ENCODE data around the gene EGR4. TPM values are rescaled to one million over a fixed set of nuclear protein-coding genes. Genes with fewer than 3 reads are reported as not detected.

EGR4 gene
- total and polyA plus RNA-seq, 2 of the 4 experiments (the other 2 are of a cell fraction), result not detected

GRCh38 chr2:73259704-73260337 lies 33.5 kb downstream of the EGR4 start:
- H3K18ac ChIP-seq (ENCODE audit: low read depth, low read length), result no peak overlapping the region
- no TSS peak for BruUV-seq (replicated peaks)
- no peak overlapping the region for H3K56ac ChIP-seq (ENCODE audit: extremely low read depth, insufficient read depth, low read length)
- intact Hi-C loops (cut with micrococcal nuclease), result loop anchor here (5.0 kb wide), 1 partner anchor 98 kb away; no protein-coding TSS in a partner anchor
- H3K4me1 ChIP-seq (ENCODE audit: control insufficient read depth, insufficient read depth, low read length), result no peaks in the 10 kb centered on the region
- WGBS, 2 experiments (ENCODE audit: extremely low coverage in 2 of 2, insufficient read length in 1 of 2), result 90% methylated on average over 2 of the region's 4 CpGs; no CpG with 5 or more reads in 1 of the 2 experiments
- H2AFZ ChIP-seq (replicated peaks; ENCODE audit: low read length, poor library complexity), result peak overlapping the region; percentile 62
- no peak overlapping the region for H2BK5ac ChIP-seq (ENCODE audit: low read depth, low read length, poor library complexity, severe bottlenecking)
- TF ChIP-seq USF2 (IDR thresholded peaks at IDR 0.05; ENCODE audit: low read depth, low read length), result no peak
- no peak for TF ChIP-seq MAFK (IDR thresholded peaks at IDR 0.05; ENCODE audit: low read depth, low read length)
- no peak for TF ChIP-seq BHLHE40 (IDR thresholded peaks at IDR 0.05; ENCODE audit: low read depth, low read length)
- no peak for TF ChIP-seq RAD21 (IDR thresholded peaks at IDR 0.05; ENCODE audit: low read length)
- TF ChIP-seq SMC3 (IDR thresholded peaks at IDR 0.05; ENCODE audit: low read depth, low read length), result no peak
- no peak for TF ChIP-seq RFX5 (IDR thresholded peaks at IDR 0.05; ENCODE audit: low read depth, low read length)
- no peak for TF ChIP-seq NFE2L2 (IDR thresholded peaks at IDR 0.05; ENCODE audit: low read depth, low read length)
- no peak for TF ChIP-seq CTCF (conservative IDR thresholded peaks at IDR 0.05; ENCODE audit: low read depth, low read length)
- no peak for TF ChIP-seq ELK1 (IDR thresholded peaks at IDR 0.05; ENCODE audit: borderline replicate concordance, low read depth, low read length)
- TF ChIP-seq MXI1 (IDR thresholded peaks at IDR 0.05; ENCODE audit: borderline replicate concordance, low read depth, low read length), result no peak
- TF ChIP-seq FOS (IDR thresholded peaks at IDR 0.05; ENCODE audit: low read depth, low read length), result no peak
- no peak overlapping the region for H2AK5ac ChIP-seq (ENCODE audit: low read depth, low read length)
- peaks cover 8% of the 10 kb centered on the region for H4K20me1 ChIP-seq (ENCODE audit: insufficient read depth, low read length)
- no peak overlapping the region for H3K4ac ChIP-seq (ENCODE audit: low read depth, low read length)
- H3K4me2 ChIP-seq (ENCODE audit: low read depth, low read length), result no peak overlapping the region
- no peak overlapping the region for H4K91ac ChIP-seq (ENCODE audit: insufficient read depth, low read depth, low read length)
- no peak overlapping the region for H3K14ac ChIP-seq (replicated peaks; ENCODE audit: low read depth, low read length)
- no peak overlapping the region for H2BK120ac ChIP-seq (ENCODE audit: low read depth, low read length)
- H3K36me3 ChIP-seq (ENCODE audit: control insufficient read depth, insufficient read depth, low read length), result peaks cover 8% of the 10 kb centered on the region
- no peak overlapping the region for H2BK15ac ChIP-seq (ENCODE audit: low read depth, low read length)
- H3K27ac ChIP-seq (ENCODE audit: insufficient read depth, low read length), result no peak overlapping the region
- no peaks in the 10 kb centered on the region for H3K79me1 ChIP-seq (ENCODE audit: low read depth in 1 of 2, low read length in 2 of 2)
- H3K9ac ChIP-seq (ENCODE audit: low read depth, low read length), result no peak overlapping the region
- no peaks in the 10 kb centered on the region for H3K9me3 ChIP-seq (ENCODE audit: control insufficient read depth, insufficient read depth, low read length)
- ChIA-PET CTCF (interaction anchor here (0.7 kb wide), 1 partner anchor 10 kb away, joined by 4 read pairs; no protein-coding TSS in a partner anchor), POLR2A (ENCODE audit: unreplicated experiment) (no interaction called here)
- no peak overlapping the region for H3K23ac ChIP-seq (ENCODE audit: low read depth, low read length)
- ATAC-seq (ENCODE audit: low read depth) (no peak), DNase-seq (no peak)
- H2AK9ac ChIP-seq (replicated peaks; ENCODE audit: low read depth, low read length, poor library complexity), result no peak overlapping the region
- H2BK20ac ChIP-seq (ENCODE audit: low read depth, low read length), result no peak overlapping the region
- H3K4me3 ChIP-seq (ENCODE audit: insufficient read depth, low read depth, low read length), result no peak overlapping the region
- H3K27me3 ChIP-seq (ENCODE audit: control insufficient read depth, insufficient read depth, low read length), result no peaks in the 10 kb centered on the region
- in situ Hi-C loops (cut with MboI; ENCODE audit: low sequenced_read_pairs), result no loop called here
- dilution Hi-C loops (cut with HindIII; ENCODE audit: low sequenced_read_pairs, unreplicated experiment), result no loop called here
- H4K8ac ChIP-seq (ENCODE audit: low read depth in 2 of 2, low read length in 2 of 2), result no peak overlapping the region
- H3K9me1 ChIP-seq (ENCODE audit: insufficient read depth, low read length), result peaks cover 6% of the 10 kb centered on the region; the same call in 1 of the 2 replicates
- H4K5ac ChIP-seq (ENCODE audit: low read depth, low read length), result no peak overlapping the region

Measured in IMR-90 (cell line).